ENCODE data around the gene KLHL18. TPM values are rescaled to one million over a fixed set of nuclear protein-coding genes. Genes with fewer than 3 reads are reported as not detected.
"Not testable (repeated sequence)": the region's sequence is repeated elsewhere in the genome, so short reads cannot be mapped to it uniquely, and the experiment has no call there.

The KLHL18 gene
- total RNA-seq, 1 donor from 2014 or later, result 32.4 TPM

GRCh38 chr3:47274652-47275051 is 8.1 kb upstream of the KLHL18 start:
- DNase-seq (ENCODE audit: low spot score), result no peak

GRCh38 chr3:47276558-47276957 is 6.2 kb upstream of the KLHL18 start:
- no peak for DNase-seq (ENCODE audit: low spot score)

- DNase-seq (ENCODE audit: low spot score), result no peak
Measured at GRCh38 chr3:47280519-47280918, 2.2 kb upstream of the KLHL18 start.

- no peak for DNase-seq (ENCODE audit: low spot score)
Measured at GRCh38 chr3:47283193-47283537, 421 bp downstream of the KLHL18 start.

- no peak for DNase-seq (ENCODE audit: low spot score)
Measured at GRCh38 chr3:47283591-47284364, 1.0 kb downstream of the KLHL18 start.

- DNase-seq (ENCODE audit: low spot score), result no peak
Measured at GRCh38 chr3:47288966-47289910, 6.5 kb downstream of the KLHL18 start.

- no peak for DNase-seq (ENCODE audit: low spot score)
Measured at GRCh38 chr3:47291158-47291753, 8.5 kb downstream of the KLHL18 start.

GRCh38 chr3:47291754-47292420 is 9.1 kb downstream of the KLHL18 start:
- DNase-seq (ENCODE audit: low spot score), result not testable (repeated sequence)

- DNase-seq (ENCODE audit: low spot score), result no peak
Measured at GRCh38 chr3:47293822-47294221, 11.1 kb downstream of the KLHL18 start.

- DNase-seq (ENCODE audit: low spot score), result no peak
Measured at GRCh38 chr3:47294392-47294791, 11.6 kb downstream of the KLHL18 start.

GRCh38 chr3:47295322-47295721 is 12.6 kb downstream of the KLHL18 start:
- DNase-seq (ENCODE audit: low spot score), result no peak

GRCh38 chr3:47295976-47296375 is 13.2 kb downstream of the KLHL18 start:
- DNase-seq (ENCODE audit: low spot score), result no peak

GRCh38 chr3:47296562-47297302 is 14.0 kb downstream of the KLHL18 start:
- DNase-seq (ENCODE audit: low spot score), result no peak

GRCh38 chr3:47298439-47298838 is 15.7 kb downstream of the KLHL18 start:
- no peak for DNase-seq (ENCODE audit: low spot score)

- DNase-seq (ENCODE audit: low spot score), result no peak
Measured at GRCh38 chr3:47299381-47300318, 16.9 kb downstream of the KLHL18 start.

GRCh38 chr3:47301456-47301855 is 18.7 kb downstream of the KLHL18 start:
- DNase-seq (ENCODE audit: low spot score), result no peak

GRCh38 chr3:47306022-47306421 is 23.3 kb downstream of the KLHL18 start:
- no peak for DNase-seq (ENCODE audit: low spot score)

GRCh38 chr3:47309231-47309630 is 26.5 kb downstream of the KLHL18 start:
- not testable (repeated sequence) for DNase-seq (ENCODE audit: low spot score)

- DNase-seq (ENCODE audit: low spot score), result no peak
Measured at GRCh38 chr3:47310391-47310790, 27.6 kb downstream of the KLHL18 start.
